ENCODE results near the gene DYSF. TPM values are rescaled to one million over a fixed set of nuclear protein-coding genes. Genes with fewer than 3 reads are reported as not detected.
"Not testable (repeated sequence)": the region's sequence is repeated elsewhere in the genome, so short reads cannot be mapped to it uniquely, and the experiment has no call there.

The DYSF gene
- total RNA-seq (2014; rRNA removed; shearing (Covaris generic)) (not detected in 2 replicates), total RNA-seq (2022) (not detected in 2 replicates), Bru-seq, nascent RNA (percentile 4 among the genes with signal in this experiment), BruChase-seq, experiment 1, labeled RNA remaining after a 6-hour chase (percentile 4 among the genes with signal in this experiment), BruChase-seq, experiment 2, labeled RNA remaining after a 2-hour chase (percentile 3 among the genes with signal in this experiment)
- long read RNA-seq: 0 reads

DNA sequence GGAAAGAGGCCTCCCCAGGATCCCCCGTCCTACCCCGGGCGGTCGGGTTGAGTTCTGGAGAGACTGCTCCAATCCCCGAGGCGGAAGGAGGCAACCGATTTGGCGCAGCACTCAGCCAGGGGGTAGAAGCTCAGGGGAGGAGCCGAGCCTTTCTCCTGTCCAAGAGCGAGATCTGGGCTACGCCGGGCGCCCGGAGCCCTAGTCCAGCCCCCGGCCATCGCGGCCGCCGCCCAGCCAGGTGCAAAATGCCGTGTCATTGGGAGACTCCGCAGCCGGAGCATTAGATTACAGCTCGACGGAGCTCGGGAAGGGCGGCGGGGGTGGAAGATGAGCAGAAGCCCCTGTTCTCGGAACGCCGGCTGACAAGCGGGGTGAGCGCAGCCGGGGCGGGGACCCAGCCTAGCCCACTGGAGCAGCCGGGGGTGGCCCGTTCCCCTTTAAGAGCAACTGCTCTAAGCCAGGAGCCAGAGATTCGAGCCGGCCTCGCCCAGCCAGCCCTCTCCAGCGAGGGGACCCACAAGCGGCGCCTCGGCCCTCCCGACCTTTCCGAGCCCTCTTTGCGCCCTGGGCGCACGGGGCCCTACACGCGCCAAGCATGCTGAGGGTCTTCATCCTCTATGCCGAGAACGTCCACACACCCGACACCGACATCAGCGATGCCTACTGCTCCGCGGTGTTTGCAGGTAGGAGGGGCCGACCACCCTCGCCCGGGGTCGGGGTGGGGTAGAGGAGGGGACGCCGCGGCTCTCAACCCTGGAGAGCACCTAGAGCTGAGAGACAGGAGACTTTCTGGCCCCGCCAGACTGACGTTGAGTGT lies at the start of gene DYSF:
Gene DYSF (plus strand): TSS at position 158 of the 817 bp plus-strand sequence.
- H3K4me1 ChIP-seq (ENCODE audit: insufficient read depth, low read length, poor library complexity, severe bottlenecking): peaks cover 10% of the 10 kb centered on the region
- H3K9me2 ChIP-seq (ENCODE audit: insufficient read depth, low read length): no peaks in the 10 kb centered on the region
- no peak for DNase-seq (ENCODE audit: low spot score)
- no TSS peak for BruUV-seq (replicated peaks)
- no peak within 1 kb of the TSS for H3K27ac ChIP-seq (ENCODE audit: low read depth, low read length, poor library complexity, severe bottlenecking)
- H3K36me3 ChIP-seq (ENCODE audit: insufficient read depth, low read length): no peaks in the 10 kb centered on the region
- H3K4me3 ChIP-seq (ENCODE audit: low read depth, low read length, poor library complexity, severe bottlenecking): no peak within 1 kb of the TSS
- TF ChIP-seq, protein P1, sequence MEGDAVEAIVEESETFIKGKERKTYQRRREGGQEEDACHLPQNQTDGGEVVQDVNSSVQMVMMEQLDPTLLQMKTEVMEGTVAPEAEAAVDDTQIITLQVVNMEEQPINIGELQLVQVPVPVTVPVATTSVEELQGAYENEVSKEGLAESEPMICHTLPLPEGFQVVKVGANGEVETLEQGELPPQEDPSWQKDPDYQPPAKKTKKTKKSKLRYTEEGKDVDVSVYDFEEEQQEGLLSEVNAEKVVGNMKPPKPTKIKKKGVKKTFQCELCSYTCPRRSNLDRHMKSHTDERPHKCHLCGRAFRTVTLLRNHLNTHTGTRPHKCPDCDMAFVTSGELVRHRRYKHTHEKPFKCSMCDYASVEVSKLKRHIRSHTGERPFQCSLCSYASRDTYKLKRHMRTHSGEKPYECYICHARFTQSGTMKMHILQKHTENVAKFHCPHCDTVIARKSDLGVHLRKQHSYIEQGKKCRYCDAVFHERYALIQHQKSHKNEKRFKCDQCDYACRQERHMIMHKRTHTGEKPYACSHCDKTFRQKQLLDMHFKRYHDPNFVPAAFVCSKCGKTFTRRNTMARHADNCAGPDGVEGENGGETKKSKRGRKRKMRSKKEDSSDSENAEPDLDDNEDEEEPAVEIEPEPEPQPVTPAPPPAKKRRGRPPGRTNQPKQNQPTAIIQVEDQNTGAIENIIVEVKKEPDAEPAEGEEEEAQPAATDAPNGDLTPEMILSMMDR (conservative IDR thresholded peaks at IDR 0.05; ENCODE audit: low read length): no peak
- TF ChIP-seq EZH2phosphoT487 (IDR thresholded peaks at IDR 0.05; ENCODE audit: borderline replicate concordance, low read depth, low read length): no peak
- H3K79me2 ChIP-seq (ENCODE audit: insufficient read depth, low read depth, low read length): no peaks in the 10 kb centered on the region
- intact Hi-C loops (cut with micrococcal nuclease; ENCODE audit: unreplicated experiment): no loop called here
- H4K20me1 ChIP-seq (ENCODE audit: insufficient read depth, low read length): no peaks in the 10 kb centered on the region
- H2AFZ ChIP-seq (ENCODE audit: low read length): no peak within 1 kb of the TSS
- H3K9me3 ChIP-seq (ENCODE audit: low read length): no peaks in the 10 kb centered on the region
- ChIA-PET CTCF (ENCODE audit: unreplicated experiment) (no interaction called here), POLR2A (interaction anchor here (0.6 kb wide), 1 partner anchor 162 kb away, joined by 3 read pairs; no protein-coding TSS in a partner anchor)
- no peak within 1 kb of the TSS for H3K4me2 ChIP-seq (ENCODE audit: low read length)

DNA sequence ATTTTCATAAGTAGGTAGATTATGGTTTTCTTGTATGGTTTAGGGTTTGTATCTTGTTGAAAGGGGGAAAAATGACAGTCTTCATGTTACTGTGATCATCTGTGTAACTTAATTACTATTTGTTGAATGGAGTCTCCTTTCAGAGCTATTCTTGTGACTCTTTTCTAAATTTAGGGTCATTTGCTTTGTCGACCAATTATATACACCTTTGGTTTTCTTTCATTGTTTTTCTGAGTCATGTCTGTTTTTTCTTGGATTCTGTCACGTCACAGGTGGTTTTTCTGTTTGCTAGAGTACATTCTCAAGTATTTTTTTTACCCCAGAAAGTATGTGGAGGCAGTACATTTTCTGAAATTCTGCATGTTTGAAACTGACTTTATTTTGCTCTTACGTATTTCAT lies 43.8 kb upstream of the DYSF start:
- H3K4me1 ChIP-seq (ENCODE audit: insufficient read depth, low read length, poor library complexity, severe bottlenecking): no peaks in the 10 kb centered on the region
- H3K36me3 ChIP-seq (ENCODE audit: insufficient read depth, low read length): peaks cover 64% of the 10 kb centered on the region
- H3K79me2 ChIP-seq (ENCODE audit: insufficient read depth, low read depth, low read length): no peaks in the 10 kb centered on the region
- H4K20me1 ChIP-seq (ENCODE audit: insufficient read depth, low read length): no peaks in the 10 kb centered on the region
- H2AFZ ChIP-seq (ENCODE audit: low read length): no peak overlapping the region
- no peaks in the 10 kb centered on the region for H3K9me3 ChIP-seq (ENCODE audit: low read length)
- no peaks in the 10 kb centered on the region for H3K9me2 ChIP-seq (ENCODE audit: insufficient read depth, low read length)
- POLR2A ChIA-PET: interaction anchor here (0.5 kb wide), 1 partner anchor 74 kb away, joined by 3 read pairs; no protein-coding TSS in a partner anchor
- CTCF ChIA-PET (ENCODE audit: unreplicated experiment): no interaction called here
- no peak overlapping the region for H3K4me2 ChIP-seq (ENCODE audit: low read length)
- no peak overlapping the region for H3K27ac ChIP-seq (ENCODE audit: low read depth, low read length, poor library complexity, severe bottlenecking)
- intact Hi-C loops (cut with micrococcal nuclease; ENCODE audit: unreplicated experiment): no loop called here
- no TSS peak for BruUV-seq (replicated peaks)
- TF ChIP-seq, protein P1 (conservative IDR thresholded peaks at IDR 0.05; ENCODE audit: low read length): no peak
- no peak for TF ChIP-seq EZH2phosphoT487 (IDR thresholded peaks at IDR 0.05; ENCODE audit: borderline replicate concordance, low read depth, low read length)
- H3K4me3 ChIP-seq (ENCODE audit: low read depth, low read length, poor library complexity, severe bottlenecking): no peak overlapping the region
- no peak for DNase-seq (ENCODE audit: low spot score)

DNA sequence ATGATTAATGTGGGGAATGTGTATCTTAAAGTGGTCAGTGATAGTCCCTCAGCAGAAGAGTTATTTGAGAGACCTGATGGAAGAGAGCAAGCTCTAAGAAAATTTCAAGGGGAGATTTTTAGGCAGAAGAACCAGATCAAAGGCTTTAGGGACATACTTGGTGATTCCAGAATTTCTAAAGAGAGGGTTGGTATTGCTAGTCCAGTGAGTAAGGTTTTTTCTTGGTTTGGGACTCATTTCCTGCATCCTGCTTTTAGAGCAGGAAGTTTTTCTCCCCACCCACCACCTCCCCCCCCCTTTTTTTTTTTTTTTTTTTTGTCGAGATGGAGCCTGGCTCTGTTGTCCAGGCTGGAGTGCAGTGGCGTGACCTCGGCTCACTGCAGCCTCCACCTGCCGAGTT lies 42.7 kb upstream of the DYSF start:
- Histone ChIP-seq H3K4me1 (ENCODE audit: insufficient read depth, low read length, poor library complexity, severe bottlenecking) (no peaks in the 10 kb centered on the region), H4K20me1 (ENCODE audit: insufficient read depth, low read length) (no peaks in the 10 kb centered on the region), H2AFZ (ENCODE audit: low read length) (no peak overlapping the region), H3K4me3 (ENCODE audit: low read depth, low read length, poor library complexity, severe bottlenecking) (no peak overlapping the region), H3K4me2 (ENCODE audit: low read length) (no peak overlapping the region), H3K27ac (ENCODE audit: low read depth, low read length, poor library complexity, severe bottlenecking) (no peak overlapping the region), H3K79me2 (ENCODE audit: insufficient read depth, low read depth, low read length) (no peaks in the 10 kb centered on the region), H3K36me3 (ENCODE audit: insufficient read depth, low read length) (peaks cover 53% of the 10 kb centered on the region), H3K9me3 (ENCODE audit: low read length) (no peaks in the 10 kb centered on the region), H3K9me2 (ENCODE audit: insufficient read depth, low read length) (no peaks in the 10 kb centered on the region)
- POLR2A ChIA-PET: no interaction called here
- intact Hi-C loops (cut with micrococcal nuclease; ENCODE audit: unreplicated experiment): no loop called here
- no peak for DNase-seq (ENCODE audit: low spot score)
- CTCF ChIA-PET (ENCODE audit: unreplicated experiment): no interaction called here
- TF ChIP-seq EZH2phosphoT487 (IDR thresholded peaks at IDR 0.05; ENCODE audit: borderline replicate concordance, low read depth, low read length): no peak
- TF ChIP-seq, protein P1 (conservative IDR thresholded peaks at IDR 0.05; ENCODE audit: low read length): no peak
- no TSS peak for BruUV-seq (replicated peaks)

DNA sequence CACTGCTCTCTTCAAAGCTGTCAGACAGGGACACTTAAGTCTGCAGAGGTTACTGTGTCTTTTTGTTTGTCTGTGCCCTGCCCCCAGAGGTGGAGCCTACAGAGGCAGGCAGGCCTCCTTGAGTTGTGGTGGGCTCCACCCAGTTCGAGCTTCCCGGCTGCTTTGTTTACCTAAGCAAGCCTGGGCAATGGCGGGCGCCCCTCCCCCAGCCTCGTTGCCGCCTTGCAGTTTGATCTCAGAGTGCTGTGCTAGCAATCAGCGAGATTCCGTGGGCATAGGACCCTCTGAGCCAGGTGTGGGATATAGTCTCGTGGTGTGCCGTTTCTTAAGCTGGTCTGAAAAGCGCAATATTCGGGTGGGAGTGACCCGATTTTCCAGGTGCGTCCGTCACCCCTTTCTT lies 36.5 kb upstream of the DYSF start:
- DNase-seq (ENCODE audit: low spot score); intact Hi-C loops (cut with micrococcal nuclease; ENCODE audit: unreplicated experiment); H3K4me2 ChIP-seq (ENCODE audit: low read length): not testable (repeated sequence)

More for the DNA sequence above, 36.5 kb upstream of the DYSF start:
- H3K9me3 ChIP-seq (ENCODE audit: low read length); H2AFZ ChIP-seq (ENCODE audit: low read length); CTCF ChIA-PET (ENCODE audit: unreplicated experiment); BruUV-seq (replicated peaks); H3K4me3 ChIP-seq (ENCODE audit: low read depth, low read length, poor library complexity, severe bottlenecking); H4K20me1 ChIP-seq (ENCODE audit: insufficient read depth, low read length); H3K27ac ChIP-seq (ENCODE audit: low read depth, low read length, poor library complexity, severe bottlenecking); H3K4me1 ChIP-seq (ENCODE audit: insufficient read depth, low read length, poor library complexity, severe bottlenecking); H3K9me2 ChIP-seq (ENCODE audit: insufficient read depth, low read length); H3K79me2 ChIP-seq (ENCODE audit: insufficient read depth, low read depth, low read length): not testable (repeated sequence)
- peaks cover 32% of the 10 kb centered on the region for H3K36me3 ChIP-seq (ENCODE audit: insufficient read depth, low read length)
- POLR2A ChIA-PET: interaction anchor here (1.0 to 1.4 kb wide), 2 partner anchors 30 to 181 kb away, joined by 3 to 6 read pairs; no protein-coding TSS in a partner anchor
